Stimulated activated CD8-positive, alpha-beta memory T cell treated with anti-CD3 and anti-CD28 coated beads, Interleukin-12 subunit alpha, Interleukin-12 subunit beta, amount 100 ng/mL, for 24 hours (primary cell): ENCODE results near the gene BCL7C.
"Not testable (repeated sequence)": the region's sequence is repeated elsewhere in the genome, so short reads cannot be mapped to it uniquely, and the experiment has no call there.

ENCODE experiments used
- DNase-seq: peaks from one replicate; pipeline ENCODE4 v3.0.0-alpha.2; 2020; ENCODE audit errors: extremely low read depth

Gene BCL7C

GRCh38 chr16:30893744-30894539 lies at the start of gene BCL7C:
BCL7C (minus strand) TSS chr16:30894077; CDS start chr16:30893944, 133 bp downstream.
- peak; percentile 64 for DNase-seq

GRCh38 chr16:30942426-30942806 lies 48.5 kb upstream of the BCL7C start:
- no peak for DNase-seq

- no peak for DNase-seq
Observed at GRCh38 chr16:30941600-30942425, 47.9 kb upstream of the BCL7C start.

GRCh38 chr16:30939571-30939970 lies 45.7 kb upstream of the BCL7C start:
- DNase-seq, result not testable (repeated sequence)

- no peak for DNase-seq
Observed at GRCh38 chr16:30937692-30938091, 43.8 kb upstream of the BCL7C start.

- DNase-seq, result no peak
Observed at GRCh38 chr16:30934827-30935557, 41.1 kb upstream of the BCL7C start.

GRCh38 chr16:30931068-30931650 lies 37.3 kb upstream of the BCL7C start:
- no peak for DNase-seq

- no peak for DNase-seq
Observed at GRCh38 chr16:30930160-30930571, 36.3 kb upstream of the BCL7C start.

GRCh38 chr16:30929167-30929566 lies 35.3 kb upstream of the BCL7C start:
- DNase-seq, result no peak

GRCh38 chr16:30928390-30928789 lies 34.5 kb upstream of the BCL7C start:
- DNase-seq, result no peak

GRCh38 chr16:30927789-30928378 lies 34.0 kb upstream of the BCL7C start:
- no peak for DNase-seq

GRCh38 chr16:30926937-30927788 lies 33.3 kb upstream of the BCL7C start:
- DNase-seq, result no peak

- DNase-seq, result no peak
Observed at GRCh38 chr16:30925995-30926811, 32.3 kb upstream of the BCL7C start.

- no peak for DNase-seq
Observed at GRCh38 chr16:30925632-30925987, 31.7 kb upstream of the BCL7C start.

GRCh38 chr16:30924913-30925631 lies 31.2 kb upstream of the BCL7C start:
- DNase-seq, result no peak

- DNase-seq, result no peak
Observed at GRCh38 chr16:30924076-30924912, 30.4 kb upstream of the BCL7C start.

- DNase-seq, result no peak
Observed at GRCh38 chr16:30923554-30924075, 29.7 kb upstream of the BCL7C start, which contains the start of gene FBXL19. FBXL19 (plus strand) TSS chr16:30923572; CDS start chr16:30925755, 2,183 bp downstream.
